ENCODE results near the gene APOC1.
A peak's percentile ranks its signal among the peaks of the same experiment; 100 is the strongest.
"Not testable (repeated sequence)": the region's sequence is repeated elsewhere in the genome, so short reads cannot be mapped to it uniquely, and the experiment has no call there.

APOC1 gene

DNA sequence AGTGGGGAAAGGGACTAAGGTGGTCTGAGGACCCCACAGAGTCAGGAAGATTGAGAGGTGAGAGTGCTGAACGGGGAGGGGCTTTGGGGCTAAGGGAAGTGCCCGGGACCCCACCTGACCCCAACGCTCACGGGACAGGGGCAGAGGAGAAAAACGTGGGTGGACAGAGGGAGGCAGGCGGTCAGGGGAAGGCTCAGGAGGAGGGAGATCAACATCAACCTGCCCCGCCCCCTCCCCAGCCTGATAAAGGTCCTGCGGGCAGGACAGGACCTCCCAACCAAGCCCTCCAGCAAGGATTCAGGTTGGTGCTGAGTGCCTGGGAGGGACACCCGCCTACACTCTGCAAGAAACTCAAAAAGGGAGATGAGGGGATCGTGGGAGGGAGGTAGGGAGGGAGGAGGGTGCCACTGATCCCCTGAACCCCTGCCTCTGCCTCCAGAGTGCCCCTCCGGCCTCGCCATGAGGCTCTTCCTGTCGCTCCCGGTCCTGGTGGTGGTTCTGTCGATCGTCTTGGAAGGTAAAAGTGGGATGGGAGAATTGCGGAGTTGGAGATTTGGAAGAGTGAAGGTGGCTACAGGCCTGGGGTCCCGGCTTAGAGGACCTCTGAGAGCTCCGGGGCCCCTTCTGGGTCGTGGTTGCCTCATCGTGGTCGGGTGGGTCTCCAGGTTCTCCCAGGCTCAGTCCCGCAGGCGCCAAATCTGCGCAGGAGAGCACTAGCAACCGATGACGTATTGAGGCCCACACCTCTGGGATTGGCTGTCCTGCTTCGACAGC lies at the start of gene APOC1:
TSS of gene APOC1 (plus strand) at position 176 of the 774 bp plus-strand sequence. CDS start at position 460, 284 bp downstream.
- DNase-seq (ENCODE audit: low spot score) = peak; percentile 87

DNA sequence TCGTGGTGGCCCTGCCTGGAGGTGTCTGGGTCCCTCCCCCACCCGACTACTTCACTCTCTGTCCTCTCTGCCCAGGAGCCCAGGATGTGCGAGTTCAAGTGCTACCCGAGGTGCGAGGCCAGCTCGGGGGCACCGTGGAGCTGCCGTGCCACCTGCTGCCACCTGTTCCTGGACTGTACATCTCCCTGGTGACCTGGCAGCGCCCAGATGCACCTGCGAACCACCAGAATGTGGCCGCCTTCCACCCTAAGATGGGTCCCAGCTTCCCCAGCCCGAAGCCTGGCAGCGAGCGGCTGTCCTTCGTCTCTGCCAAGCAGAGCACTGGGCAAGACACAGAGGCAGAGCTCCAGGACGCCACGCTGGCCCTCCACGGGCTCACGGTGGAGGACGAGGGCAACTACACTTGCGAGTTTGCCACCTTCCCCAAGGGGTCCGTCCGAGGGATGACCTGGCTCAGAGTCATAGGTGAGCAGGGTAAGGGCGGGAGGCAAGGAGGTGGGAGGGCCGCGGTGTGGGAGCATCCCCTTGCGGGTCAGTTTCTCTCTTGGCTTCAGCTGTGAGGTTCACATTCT lies 49.1 kb upstream of the APOC1 start:
- DNase-seq (ENCODE audit: low spot score) = no peak

DNA sequence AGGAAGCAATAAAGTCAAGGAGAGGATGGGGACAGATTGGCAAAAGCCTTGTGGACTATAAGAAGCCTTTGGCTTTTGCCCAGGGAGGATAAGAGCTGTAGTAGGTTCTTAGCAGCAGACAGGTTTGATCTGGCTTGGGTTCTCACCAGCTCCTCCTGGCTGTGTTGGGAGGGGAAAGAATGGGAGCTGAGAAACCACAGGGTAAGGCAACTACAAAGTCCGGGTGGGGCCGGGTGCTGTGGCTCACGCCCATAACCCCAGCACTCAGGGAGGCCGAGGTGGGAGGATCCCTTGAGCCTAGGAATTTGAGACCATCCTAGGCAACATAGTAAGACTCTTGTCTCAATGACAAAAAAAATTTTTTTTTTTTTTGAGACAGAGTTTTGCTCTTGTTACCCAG lies 47.7 kb upstream of the APOC1 start:
- DNase-seq (ENCODE audit: low spot score) = no peak

DNA sequence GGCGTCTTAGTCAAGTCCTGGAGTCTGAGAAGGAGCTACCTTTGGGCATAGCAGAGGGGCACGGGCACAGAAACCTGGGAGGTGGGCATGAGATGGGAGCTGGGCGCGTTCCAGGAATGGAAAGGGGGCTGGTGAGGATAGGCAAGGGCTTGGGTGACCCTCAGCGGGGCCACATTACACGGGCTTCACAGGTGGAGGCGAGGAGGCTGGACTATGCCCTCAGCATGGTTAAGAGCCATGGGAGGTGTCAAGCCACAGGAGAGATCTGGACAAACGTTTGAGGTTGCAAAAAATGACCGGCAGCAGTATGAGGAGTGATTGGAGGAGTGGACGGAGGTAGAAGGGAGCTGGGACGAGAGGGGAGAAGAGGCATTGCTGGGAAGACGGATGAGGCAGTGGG lies 46.8 kb upstream of the APOC1 start:
- DNase-seq (ENCODE audit: low spot score) = no peak

DNA sequence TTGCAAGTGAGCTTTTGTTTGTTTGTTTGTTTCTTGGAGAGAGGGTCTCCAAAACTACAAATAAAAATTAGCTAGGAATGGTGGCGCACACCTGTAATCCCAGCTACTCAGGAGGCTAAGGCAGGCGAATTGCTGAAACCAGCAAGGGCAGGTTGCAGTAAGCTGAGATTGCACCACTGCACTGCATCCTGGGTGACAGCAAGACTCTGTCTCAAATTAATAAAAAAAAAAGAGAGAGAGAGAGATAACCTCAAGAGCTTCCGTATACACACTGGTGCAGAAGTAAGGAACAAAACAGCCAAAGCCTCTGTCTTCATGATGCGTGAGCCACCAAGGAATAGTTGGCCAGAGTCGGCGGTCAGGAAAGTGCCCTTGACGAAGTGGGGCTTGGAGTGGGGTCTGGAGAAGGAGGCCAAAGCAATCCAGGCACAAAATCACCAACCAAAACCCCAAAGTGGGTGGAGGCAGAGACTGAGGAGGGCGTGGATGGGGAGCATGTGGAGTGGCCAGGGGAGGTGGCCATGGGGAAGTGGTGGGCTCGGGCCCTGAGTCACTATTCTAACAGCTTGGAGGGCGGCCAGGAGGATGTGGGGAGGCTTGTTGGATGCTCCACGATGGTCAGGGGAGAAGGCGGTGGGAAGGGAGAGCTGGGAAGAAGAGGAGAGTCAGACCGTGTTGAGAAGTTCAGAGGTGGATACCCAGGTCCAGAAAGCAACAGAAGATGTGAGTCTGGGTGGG lies 44.5 kb upstream of the APOC1 start:
- DNase-seq (ENCODE audit: low spot score) = no peak

DNA sequence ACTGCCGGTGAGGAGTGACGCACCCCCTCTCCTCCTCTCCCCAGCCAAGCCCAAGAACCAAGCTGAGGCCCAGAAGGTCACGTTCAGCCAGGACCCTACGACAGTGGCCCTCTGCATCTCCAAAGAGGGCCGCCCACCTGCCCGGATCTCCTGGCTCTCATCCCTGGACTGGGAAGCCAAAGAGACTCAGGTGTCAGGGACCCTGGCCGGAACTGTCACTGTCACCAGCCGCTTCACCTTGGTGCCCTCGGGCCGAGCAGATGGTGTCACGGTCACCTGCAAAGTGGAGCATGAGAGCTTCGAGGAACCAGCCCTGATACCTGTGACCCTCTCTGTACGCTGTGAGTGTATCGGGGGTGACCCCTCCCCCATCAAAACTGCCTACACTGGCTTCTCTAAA lies 42.6 kb upstream of the APOC1 start:
- DNase-seq (ENCODE audit: low spot score) = no peak

DNA sequence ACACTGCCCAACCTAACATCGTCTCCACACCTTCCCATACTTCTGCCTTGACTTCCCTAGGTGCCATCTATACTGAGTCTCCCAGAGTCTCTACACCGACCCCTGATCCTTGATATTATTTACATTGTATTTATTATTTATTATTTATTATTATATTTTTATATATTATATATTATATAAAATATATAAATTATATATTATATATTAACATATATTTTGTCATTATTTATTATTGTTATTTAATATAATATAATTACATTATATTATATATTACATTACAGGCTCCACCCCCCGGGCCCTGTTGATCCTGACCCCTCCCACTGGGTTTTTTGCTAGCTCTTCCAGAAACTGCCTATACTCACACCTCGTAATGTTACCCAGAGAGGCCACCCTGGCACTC lies 41.7 kb upstream of the APOC1 start:
- no peak for DNase-seq (ENCODE audit: low spot score)

DNA sequence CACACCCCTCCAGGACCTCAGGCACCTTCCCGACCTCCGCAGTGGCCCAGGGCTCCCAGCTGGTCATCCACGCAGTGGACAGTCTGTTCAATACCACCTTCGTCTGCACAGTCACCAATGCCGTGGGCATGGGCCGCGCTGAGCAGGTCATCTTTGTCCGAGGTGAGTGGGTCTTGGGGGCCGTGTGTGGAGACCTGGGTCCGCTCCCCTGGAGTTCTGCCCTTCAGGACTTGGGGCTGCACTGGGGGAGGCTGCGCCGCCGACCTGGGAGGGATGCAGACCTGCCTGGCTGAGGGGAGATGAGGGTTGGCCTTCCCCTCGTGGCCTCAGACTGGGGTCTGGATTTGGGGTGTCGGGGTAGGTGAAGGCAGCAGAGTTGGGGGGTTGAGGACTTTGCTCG lies 40.1 kb upstream of the APOC1 start:
- no peak for DNase-seq (ENCODE audit: low spot score)

DNA sequence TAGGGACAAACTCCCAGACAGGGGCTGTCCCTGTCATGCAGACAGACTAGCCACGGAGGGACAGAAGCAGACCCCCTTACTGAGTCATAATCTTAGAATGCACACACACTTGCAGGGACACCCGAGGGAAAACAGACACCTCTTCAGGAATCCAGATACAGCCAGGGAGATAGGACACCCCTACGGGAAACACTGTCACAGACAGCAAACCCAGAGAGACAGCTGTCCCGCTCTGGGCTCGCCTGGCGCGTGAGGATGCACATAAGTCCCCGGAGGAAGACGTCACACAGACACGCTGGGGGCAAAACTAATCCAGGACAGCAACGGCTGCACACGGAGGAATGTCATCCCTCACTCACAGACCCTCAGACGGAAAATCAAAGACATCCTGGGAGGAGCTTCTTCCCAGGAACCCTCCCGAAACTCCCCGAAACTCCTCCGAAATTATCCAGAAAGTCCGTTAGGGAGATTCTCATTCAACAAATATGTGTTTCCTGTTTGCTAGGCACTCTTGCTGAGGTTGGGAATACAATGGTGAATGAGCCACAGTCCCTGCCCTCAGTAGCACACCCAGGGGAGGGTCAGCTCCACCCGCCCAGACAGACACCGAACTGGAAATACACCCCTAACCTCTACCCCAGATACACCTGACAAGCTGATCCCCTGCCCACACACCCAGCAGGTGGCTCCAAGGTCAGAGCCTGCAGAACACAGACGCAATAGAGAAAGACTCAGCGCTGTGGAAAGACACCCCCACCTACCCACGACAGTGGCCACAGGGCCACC lies 38.5 kb upstream of the APOC1 start:
- no peak for DNase-seq (ENCODE audit: low spot score)

DNA sequence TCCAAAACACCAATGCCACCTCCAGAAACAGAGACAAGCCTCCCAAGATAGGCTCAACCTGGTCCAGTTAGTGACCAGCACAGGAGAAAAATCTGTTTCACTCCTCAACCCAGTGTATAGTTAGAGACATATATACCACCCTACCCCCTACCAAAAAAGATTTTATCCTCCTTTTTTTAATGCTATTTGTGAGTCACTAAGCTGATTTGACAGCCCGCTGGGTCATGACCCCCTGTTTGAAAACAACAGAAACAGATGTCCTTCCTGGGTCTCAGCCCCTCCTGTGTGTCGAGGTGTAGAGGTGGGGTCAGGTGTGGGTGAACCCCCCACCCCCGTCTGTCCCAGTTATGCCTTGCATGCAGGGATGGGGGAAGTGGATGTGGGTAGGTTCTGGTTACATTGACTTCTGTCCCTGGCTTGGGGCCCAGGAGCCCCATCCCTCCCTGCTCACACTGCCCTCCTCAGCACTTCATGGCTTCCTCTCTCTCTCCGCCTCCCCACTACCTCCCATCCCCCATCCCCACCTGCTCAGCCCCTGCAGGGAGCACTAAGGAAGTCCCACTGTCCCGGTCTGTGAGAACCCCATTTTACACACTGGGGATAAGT lies 37.4 kb upstream of the APOC1 start:
- DNase-seq (ENCODE audit: low spot score) = no peak

DNA sequence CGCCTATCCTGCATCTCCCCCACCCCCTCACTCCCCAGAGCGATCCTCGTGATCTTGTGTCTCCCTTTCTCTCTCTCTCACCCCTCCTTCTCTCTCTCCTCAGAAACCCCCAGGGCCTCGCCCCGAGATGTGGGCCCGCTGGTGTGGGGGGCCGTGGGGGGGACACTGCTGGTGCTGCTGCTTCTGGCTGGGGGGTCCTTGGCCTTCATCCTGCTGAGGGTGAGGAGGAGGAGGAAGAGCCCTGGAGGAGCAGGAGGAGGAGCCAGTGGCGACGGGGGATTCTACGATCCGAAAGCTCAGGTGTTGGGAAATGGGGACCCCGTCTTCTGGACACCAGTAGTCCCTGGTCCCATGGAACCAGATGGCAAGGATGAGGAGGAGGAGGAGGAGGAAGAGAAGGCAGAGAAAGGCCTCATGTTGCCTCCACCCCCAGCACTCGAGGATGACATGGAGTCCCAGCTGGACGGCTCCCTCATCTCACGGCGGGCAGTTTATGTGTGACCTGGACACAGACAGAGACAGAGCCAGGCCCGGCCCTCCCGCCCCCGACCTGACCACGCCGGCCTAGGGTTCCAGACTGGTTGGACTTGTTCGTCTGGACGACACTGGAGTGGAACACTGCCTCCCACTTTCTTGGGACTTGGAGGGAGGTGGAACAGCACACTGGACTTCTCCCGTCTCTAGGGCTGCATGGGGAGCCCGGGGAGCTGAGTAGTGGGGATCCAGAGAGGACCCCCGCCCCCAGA lies 36.1 kb upstream of the APOC1 start:
- DNase-seq (ENCODE audit: low spot score) = no peak

DNA sequence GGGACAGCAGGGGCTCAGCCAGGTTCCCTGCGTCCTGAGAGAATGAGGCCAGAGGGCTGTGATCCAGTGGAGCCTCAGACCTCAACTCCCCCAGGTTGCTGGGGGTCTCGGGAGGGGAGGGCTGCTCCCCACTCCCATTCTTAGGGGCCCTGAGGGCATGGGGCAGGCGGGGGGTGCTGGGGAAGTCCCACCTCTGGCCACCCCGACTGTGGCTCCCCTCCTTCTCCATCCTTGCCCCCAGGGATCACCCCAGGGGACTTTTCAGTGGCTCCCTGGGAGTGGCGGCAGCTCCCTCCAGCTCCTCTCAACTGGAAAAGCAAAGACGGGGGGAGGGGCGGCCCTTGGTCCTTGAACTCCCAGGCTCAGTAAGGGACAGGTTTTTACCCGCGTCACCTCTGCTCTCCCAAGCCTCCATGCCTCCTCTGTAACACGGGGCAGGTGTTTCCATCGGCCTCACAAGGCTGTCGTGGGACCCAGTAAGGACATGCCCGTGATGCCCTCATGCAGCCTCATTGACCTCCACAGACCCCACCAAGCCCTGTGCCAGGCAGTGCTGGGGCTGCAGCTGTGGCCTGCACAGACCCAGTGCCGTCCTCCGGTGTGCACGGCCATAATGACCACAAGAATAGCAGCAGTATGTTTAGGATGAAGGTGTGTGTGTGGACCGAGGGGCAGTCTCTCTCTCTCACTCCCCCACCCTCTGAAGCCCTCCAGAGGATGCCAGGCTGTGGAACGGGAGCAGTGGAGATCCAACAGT lies 34.9 kb upstream of the APOC1 start:
- no peak for DNase-seq (ENCODE audit: low spot score)

DNA sequence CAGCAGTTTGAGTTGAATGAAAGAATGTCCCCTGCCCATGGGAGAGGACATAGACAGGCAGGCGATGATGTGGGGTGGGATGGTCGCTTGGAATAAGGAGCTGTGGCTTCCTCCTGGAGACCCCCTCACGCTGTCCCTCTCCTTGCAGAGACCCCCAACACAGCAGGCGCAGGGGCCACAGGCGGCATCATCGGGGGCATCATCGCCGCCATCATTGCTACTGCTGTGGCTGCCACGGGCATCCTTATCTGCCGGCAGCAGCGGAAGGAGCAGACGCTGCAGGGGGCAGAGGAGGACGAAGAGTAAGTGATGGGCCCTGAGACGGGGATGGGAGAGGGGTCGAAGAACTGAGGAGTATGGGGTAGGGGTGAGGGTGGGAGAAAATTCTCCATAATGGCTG lies 32.3 kb upstream of the APOC1 start:
- no peak for DNase-seq (ENCODE audit: low spot score)

DNA sequence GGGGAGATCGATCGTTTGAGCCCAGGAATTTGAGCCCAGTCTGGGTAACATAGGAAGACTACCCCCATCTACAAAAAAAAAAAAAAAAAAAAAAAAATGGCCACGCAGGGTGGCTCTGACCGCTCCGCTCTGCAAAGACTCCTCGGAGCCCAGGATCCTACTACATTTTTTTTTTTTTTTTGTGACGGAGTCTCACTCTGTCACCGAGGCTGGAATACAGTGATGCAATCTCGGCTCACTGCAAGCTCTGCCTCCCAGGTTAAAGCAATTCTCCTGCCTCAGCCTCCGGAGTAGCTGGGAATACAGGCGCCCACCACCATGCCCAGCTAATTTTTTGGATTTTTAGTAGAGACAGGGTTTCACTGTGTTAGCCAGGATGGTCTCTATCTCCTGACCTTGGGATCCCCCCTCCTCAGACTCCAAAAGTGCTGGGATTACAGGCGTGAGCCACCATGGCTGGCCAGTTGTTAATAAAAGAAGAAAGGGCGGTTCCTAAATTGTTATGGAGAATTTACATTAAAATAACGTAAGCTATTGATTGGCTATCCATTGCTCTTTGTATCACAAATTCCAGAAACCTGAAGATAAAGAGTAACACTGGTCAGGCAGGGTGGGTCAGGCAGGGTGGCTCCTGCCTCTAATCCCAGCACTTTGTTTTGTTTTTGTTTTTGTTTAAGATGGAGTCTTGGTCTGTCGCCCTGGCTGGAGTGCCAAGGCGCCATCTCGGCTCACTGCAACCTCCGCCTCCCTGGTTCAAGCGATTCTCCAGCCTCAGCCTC lies 31.6 kb upstream of the APOC1 start:
- not testable (repeated sequence) for DNase-seq (ENCODE audit: low spot score)

DNA sequence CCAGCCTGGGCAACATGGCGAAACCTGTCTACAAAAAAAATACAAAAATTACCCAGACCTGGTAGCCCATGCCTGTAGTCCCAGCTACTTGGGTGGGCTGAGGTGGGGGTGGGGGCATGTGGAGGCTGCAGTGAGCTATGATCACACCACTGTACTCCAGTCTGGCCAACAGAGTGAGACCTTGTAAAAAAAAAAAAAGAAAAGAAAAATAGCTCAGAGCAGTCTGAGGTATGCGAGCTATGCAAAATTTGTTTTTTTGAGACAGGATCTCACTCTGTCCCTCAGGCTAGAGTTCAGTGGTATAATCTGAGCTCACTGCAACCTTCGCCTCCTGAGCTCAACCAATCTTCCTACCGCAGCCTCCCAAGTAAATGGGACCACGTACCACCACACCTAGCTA lies 30.5 kb upstream of the APOC1 start:
- DNase-seq (ENCODE audit: low spot score) = no peak

DNA sequence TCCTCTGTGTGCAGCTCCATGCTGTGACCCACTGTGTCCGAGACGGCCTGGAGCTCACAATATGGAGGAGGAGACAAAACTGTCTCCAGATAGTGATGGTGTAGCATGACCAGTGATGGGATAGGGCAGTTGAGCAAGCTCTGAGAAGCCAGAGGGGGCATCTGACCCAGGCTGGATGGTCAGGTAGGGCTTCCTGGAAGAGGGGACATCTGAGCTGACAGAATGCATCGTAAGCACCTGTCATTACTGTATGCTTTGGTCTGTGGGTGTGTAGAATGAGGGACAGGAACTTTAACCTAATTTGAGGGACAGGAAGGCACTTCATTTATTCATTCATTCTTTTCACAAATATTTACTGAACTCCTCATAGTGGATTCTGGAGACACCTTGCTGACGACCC lies 29.8 kb upstream of the APOC1 start:
- no peak for DNase-seq (ENCODE audit: low spot score)

DNA sequence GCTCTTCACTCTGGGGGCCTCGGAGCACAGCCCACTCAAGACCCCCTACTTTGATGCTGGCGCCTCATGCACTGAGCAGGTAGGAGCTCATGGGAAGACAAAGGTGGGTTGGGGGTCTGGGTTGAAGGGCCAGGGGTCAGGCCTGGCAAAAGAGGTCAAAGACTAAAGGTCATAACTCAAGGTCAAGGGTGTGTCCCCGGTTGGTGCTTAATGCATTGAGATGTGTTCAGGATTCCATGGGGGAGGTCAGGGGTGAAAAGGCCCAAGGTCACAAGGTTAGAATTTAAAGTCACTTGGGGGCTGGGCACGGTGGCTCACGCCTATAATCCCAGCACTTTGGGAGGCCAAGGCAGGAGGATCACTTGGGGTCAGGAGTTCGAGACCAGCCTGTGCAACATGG lies 28.3 kb upstream of the APOC1 start:
- DNase-seq (ENCODE audit: low spot score) = no peak

DNA sequence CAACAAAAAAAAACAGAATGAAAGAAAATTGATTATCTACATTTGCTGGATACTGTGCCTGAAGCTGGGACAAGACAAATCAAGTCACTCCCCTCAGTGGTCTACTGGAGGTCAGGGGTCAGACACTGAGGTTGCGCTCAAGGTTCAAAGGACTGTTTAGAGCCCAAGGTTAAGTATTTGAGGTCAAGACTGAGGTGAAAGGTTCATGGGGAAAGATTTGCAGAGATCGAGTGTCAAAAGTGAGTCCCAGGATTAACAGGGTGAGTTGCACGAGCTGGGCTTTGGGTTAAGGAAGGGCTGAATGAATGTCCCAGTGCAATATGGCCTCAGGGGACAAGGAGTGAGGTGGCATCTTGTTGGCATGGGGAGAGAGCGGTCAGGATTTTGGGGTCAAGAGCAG lies 26.8 kb upstream of the APOC1 start:
- no peak for DNase-seq (ENCODE audit: low spot score)

DNA sequence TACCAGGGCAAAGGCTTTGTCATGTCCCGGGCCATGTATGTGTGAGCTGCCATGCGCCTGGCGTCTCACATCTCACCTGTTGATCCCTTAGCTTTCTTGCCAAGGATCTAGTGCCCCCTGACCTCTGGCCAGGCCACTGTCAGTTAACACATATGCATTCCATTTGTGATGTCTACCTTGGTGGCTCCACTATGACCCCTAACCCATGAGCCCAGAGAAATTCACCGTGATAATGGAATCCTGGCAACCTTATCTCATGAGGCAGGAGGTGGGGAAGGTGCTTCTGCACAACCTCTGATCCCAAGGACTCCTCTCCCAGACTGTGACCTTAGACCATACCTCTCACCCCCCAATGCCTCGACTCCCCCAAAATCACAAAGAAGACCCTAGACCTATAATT lies 26.1 kb upstream of the APOC1 start:
- not testable (repeated sequence) for DNase-seq (ENCODE audit: low spot score)

DNA sequence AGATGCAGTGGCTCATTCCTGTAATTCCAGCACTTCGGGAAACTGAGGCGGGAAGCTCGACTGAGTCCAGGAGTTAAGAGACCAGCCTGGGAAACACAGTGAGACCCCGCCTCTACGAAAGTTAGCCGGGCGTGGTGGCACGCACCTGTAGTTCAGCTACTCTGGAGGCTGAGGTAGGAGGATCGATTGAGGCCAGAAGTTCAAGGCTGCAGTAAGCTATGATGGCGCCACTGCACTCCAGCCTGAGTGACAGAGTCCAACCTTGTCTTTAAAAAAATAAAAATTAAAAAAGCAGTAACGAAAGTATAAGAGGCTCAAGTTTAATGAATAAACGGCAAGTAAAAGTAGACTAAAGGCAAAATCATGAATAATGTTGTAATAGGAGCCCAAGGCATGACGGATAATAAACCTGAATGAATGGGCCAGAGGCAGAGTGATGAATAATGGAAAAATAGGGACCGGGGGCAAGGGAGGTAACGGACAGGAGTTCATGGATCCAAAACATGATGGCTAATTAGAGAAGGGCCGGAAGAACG lies 24.5 kb upstream of the APOC1 start:
- DNase-seq (ENCODE audit: low spot score) = no peak

Measured in activated CD4-positive, alpha-beta T cell treated with anti-CD3 and anti-CD28 coated beads, Interleukin-2, Interleukin-4, amounts not matched to agents 100 ng/mL and 50 ng/mL, durations not matched to agents 16 hours and 8 hours (primary cell).